Activated naive CD4-positive, alpha-beta T cell treated with anti-CD3 and anti-CD28 coated beads for 36 hours (primary cell): Measurements from ENCODE around the gene PCSK5. TPM values are rescaled to one million over a fixed set of nuclear protein-coding genes. Genes with fewer than 3 reads are reported as not detected.
"Not testable (repeated sequence)": the region's sequence is repeated elsewhere in the genome, so short reads cannot be mapped to it uniquely, and the experiment has no call there.

Source experiments
- CTCF ChIA-PET: fragments of 350-600 bp; sonication (Branson Sonifier 250); formaldehyde crosslinking; loops from one replicate; lab custom pipeline; 2021; ENCODE audit warnings: antibody characterized with exemption; lab: Charles Lee
- DNase-seq: peaks from one replicate; pipeline ENCODE4 v3.0.0-alpha.2; 2020
- H3K27ac Mint-ChIP-seq: one replicate; pipeline ENCODE4 v1.8.0; 2021; ENCODE audit warnings: mild to moderate bottlenecking, mixed read lengths
- H3K27me3 Mint-ChIP-seq: one replicate; pipeline ENCODE4 v1.8.0; 2021; ENCODE audit warnings: low read depth, mixed read lengths
- H3K36me3 Mint-ChIP-seq: one replicate; pipeline ENCODE4 v1.8.0; 2021; ENCODE audit warnings: low read depth, mixed read lengths
- H3K4me1 Mint-ChIP-seq: one replicate; pipeline ENCODE4 v1.8.0; 2021; ENCODE audit warnings: low read depth, mixed read lengths
- H3K4me3 Mint-ChIP-seq: one replicate; pipeline ENCODE4 v1.8.0; 2021; ENCODE audit warnings: mild to moderate bottlenecking, moderate library complexity, mixed read lengths
- H3K9me3 Mint-ChIP-seq: one replicate; pipeline ENCODE4 v1.8.0; 2021; ENCODE audit warnings: mixed read lengths
- intact Hi-C: fragments of 100-400 bp; cut with micrococcal nuclease; formaldehyde crosslinking; loops from one replicate; pipeline ENCODE4 v1.15.1; 2023
- total RNA-seq, 2 experiments: library from RNA; stranded (reverse); gene quantifications; one replicate each; pipeline ENCODE4 v1.2.3, GENCODE V29; 2021

Gene PCSK5
- total RNA-seq, 2 experiments from 2014 or later, result 5.7 to 6.0 TPM

GRCh38 chr9:75950998-75951397, 60.5 kb downstream of the PCSK5 start:
- no peak for DNase-seq
- Mint-ChIP-seq H3K27ac (no peak overlapping the region), H3K27me3 (no peaks in the 10 kb centered on the region), H3K4me3 (no peak overlapping the region), H3K36me3 (peaks cover 29% of the 10 kb centered on the region), H3K9me3 (peaks cover 3% of the 10 kb centered on the region), H3K4me1 (peaks cover 13% of the 10 kb centered on the region)
- CTCF ChIA-PET, result no interaction called here
- intact Hi-C loops, result no loop called here

DNA sequence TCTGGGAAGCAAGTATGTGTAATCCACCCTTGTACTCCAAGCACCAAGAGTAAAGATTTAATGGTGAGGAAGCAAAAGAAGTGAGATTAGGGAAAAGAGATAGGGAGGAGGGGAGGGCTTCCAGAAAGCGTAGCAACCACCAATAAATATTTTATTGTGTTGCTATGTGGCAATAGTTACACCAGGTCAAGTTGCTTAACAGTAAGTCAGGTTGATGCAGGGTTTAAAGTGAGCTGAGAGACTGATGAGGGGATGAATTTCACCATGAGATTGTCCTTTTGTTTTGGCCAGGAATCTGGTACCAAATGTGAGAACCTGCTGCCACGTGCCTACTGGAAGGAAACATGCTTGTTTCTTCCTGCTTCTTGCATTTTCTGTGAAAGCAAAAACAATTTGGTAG, 62.7 kb downstream of the PCSK5 start:
- Mint-ChIP-seq H3K27ac (no peak overlapping the region), H3K9me3 (peaks cover 3% of the 10 kb centered on the region), H3K36me3 (peaks cover 21% of the 10 kb centered on the region), H3K27me3 (no peaks in the 10 kb centered on the region), H3K4me1 (peaks cover 17% of the 10 kb centered on the region), H3K4me3 (no peak overlapping the region)
- no peak for DNase-seq
- CTCF ChIA-PET, result no interaction called here
- intact Hi-C loops, result no loop called here

- Mint-ChIP-seq H3K4me3 (no peak overlapping the region), H3K4me1 (peaks cover 30% of the 10 kb centered on the region), H3K27me3 (no peaks in the 10 kb centered on the region), H3K27ac (no peak overlapping the region), H3K9me3 (no peaks in the 10 kb centered on the region), H3K36me3 (peaks cover 5% of the 10 kb centered on the region)
- intact Hi-C loops, result no loop called here
- CTCF ChIA-PET, result no interaction called here
- no peak for DNase-seq
These were observed 65.7 kb downstream of the PCSK5 start for GRCh38 chr9:75956161-75956560.

DNA sequence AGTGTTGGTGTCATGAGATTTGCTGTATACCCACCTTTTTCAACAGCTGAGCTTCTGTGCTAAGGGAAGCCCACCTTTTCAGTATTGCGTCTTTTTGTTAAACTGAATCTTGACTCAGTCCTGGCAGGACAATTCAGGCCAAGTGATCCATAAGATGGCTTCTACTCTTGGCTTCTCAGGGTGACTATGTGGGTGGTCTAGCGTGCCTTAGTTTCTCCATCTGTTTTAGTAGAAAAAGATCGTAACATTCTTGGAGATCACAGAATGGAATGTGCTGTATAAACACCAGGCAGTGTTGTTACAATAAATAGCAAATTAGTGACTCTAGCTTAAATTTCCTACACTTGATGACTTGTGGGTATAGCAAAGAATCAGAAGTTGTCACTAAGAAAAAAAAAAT, 66.6 kb downstream of the PCSK5 start:
- Mint-ChIP-seq H3K27ac (no peak overlapping the region), H3K27me3 (no peaks in the 10 kb centered on the region), H3K9me3 (no peaks in the 10 kb centered on the region), H3K4me3 (no peak overlapping the region), H3K36me3 (peaks cover 2% of the 10 kb centered on the region), H3K4me1 (peaks cover 36% of the 10 kb centered on the region)
- CTCF ChIA-PET, result no interaction called here
- intact Hi-C loops, result no loop called here
- no peak for DNase-seq

GRCh38 chr9:75958226-75958625, 67.8 kb downstream of the PCSK5 start:
- H3K27me3 Mint-ChIP-seq, result no peaks in the 10 kb centered on the region
- peaks cover 4% of the 10 kb centered on the region for H3K36me3 Mint-ChIP-seq
- H3K9me3 Mint-ChIP-seq, result no peaks in the 10 kb centered on the region
- CTCF ChIA-PET, result interaction anchor here (0.6 kb wide), 1 partner anchor 100 kb away, joined by 3 read pairs; no protein-coding TSS in a partner anchor
- no peak overlapping the region for H3K27ac Mint-ChIP-seq
- DNase-seq, result no peak
- intact Hi-C loops, result no loop called here
- H3K4me1 Mint-ChIP-seq, result peaks cover 40% of the 10 kb centered on the region
- no peak overlapping the region for H3K4me3 Mint-ChIP-seq

DNA sequence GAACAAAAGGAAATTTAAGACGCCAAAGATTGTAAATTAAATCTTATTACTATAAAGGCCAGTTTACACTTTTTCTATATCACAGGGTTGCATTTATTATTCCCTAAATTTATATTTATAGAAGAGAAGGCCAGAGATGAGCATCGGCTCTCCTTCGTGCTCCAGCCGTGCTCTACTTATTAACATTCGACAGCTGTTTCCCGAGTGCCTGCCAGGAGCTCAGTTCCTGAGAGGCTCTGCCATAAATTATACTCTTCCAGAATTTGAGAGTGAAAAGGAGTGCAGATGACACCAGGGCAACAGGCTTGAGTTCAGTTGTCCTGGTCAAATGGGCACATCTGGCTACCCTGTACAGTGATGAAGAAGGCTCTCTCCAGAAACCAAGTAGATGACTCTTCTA, 70.1 kb downstream of the PCSK5 start:
- Mint-ChIP-seq H3K4me3 (no peak overlapping the region), H3K9me3 (no peaks in the 10 kb centered on the region), H3K36me3 (peaks cover 8% of the 10 kb centered on the region), H3K27ac (no peak overlapping the region), H3K27me3 (no peaks in the 10 kb centered on the region), H3K4me1 (peaks cover 36% of the 10 kb centered on the region)
- no peak for DNase-seq
- CTCF ChIA-PET, result interaction anchor here (0.8 to 1.5 kb wide), 3 partner anchors 21 to 694 kb away, joined by 3 to 4 read pairs (median 4); no protein-coding TSS in a partner anchor
- intact Hi-C loops, result no loop called here

DNA sequence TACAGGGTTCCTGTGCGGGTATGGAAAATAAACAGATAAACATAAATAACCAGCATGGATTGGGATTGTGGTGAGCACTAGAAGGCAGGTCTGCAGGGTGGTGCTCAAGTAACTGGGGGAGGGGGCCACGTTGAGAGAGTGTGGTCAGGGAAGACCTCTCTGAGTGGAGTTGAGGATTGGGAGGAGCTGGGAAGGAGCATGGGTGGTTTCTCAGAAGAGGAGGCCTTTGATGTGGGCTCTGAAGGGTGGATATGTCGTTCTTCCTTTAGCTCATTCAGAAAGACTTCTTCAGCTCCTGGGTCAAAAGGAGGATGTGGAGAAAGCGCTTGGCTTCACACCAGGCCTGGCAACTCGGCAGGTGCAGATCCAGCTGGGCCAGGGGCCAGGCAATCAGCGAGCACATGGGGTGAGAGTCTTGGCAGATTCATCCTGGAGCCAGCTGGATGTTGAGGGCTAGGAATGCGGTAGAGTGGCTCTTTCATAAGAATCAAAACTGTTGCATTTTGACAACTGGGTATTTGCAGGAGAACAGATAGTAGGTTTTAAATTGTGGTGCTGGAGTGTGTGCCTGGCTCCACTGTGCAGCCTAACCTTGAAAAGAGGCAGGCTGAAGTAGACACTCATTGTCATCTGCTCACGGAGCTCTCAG, 71.7 kb downstream of the PCSK5 start:
- no peak overlapping the region for H3K4me3 Mint-ChIP-seq

DNA sequence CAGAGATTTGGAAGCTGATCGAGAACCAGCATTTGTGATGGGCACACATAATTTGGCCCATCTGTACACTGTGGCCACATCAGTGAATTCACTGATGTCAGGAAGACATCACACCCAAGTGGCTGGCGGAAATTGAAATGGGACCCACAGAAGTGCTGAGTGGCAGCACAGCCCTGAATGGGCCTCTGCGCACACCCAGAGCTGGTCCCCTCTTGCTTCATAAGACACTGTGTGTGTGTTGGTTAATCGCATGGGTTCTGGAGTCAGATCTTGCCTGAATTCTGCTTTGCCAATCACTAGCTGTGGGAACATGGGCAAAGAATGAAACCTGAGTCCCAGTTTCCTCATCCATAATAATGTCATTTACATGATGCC, 72.2 kb downstream of the PCSK5 start:
- Mint-ChIP-seq H3K36me3 (peaks cover 8% of the 10 kb centered on the region), H3K4me3 (no peak overlapping the region), H3K27ac (no peak overlapping the region), H3K27me3 (no peaks in the 10 kb centered on the region), H3K9me3 (no peaks in the 10 kb centered on the region), H3K4me1 (peaks cover 35% of the 10 kb centered on the region)
- no peak for DNase-seq
- intact Hi-C loops, result no loop called here
- CTCF ChIA-PET, result interaction anchor here (0.5 to 1.7 kb wide), 3 partner anchors 72 to 432 kb away, joined by 3 to 4 read pairs (median 4); partner anchors contain the start of genes PCSK5 and RFK

More for the DNA sequence above, 71.7 kb downstream of the PCSK5 start:
- peak overlapping the region; percentile 48 for H3K27ac Mint-ChIP-seq
- peaks cover 36% of the 10 kb centered on the region for H3K4me1 Mint-ChIP-seq
- peaks cover 8% of the 10 kb centered on the region for H3K36me3 Mint-ChIP-seq
- H3K9me3 Mint-ChIP-seq, result no peaks in the 10 kb centered on the region
- H3K27me3 Mint-ChIP-seq, result no peaks in the 10 kb centered on the region
- CTCF ChIA-PET, result interaction anchor here (0.5 to 1.7 kb wide), 4 partner anchors 18 to 432 kb away, joined by 3 to 4 read pairs (median 4); partner anchors contain the start of genes PCSK5 and RFK
- DNase-seq, result peak; percentile 17
- intact Hi-C loops, result no loop called here

DNA sequence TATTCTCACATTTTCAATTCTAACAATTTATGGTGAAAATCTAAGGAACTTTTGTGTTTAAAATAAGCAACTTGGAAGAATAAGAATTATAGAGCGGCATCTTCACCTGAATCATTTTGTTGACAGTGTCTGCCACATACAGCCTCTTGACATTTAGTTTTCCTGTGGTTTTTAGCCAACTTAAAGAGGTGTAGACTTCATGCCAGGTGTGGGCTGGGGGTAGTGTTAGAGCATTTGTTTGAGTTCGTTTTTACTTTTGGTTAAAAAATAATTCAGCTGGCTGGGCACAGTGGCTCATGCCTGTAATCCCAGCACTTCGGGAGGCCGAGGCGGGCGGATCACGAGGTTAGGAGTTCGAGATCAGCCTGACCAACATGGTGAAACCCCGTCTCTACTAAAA, 72.8 kb downstream of the PCSK5 start:
- H3K4me1 Mint-ChIP-seq, result peaks cover 34% of the 10 kb centered on the region
- CTCF ChIA-PET, result interaction anchor here (1.4 kb wide), 1 partner anchor 9 kb away, joined by 3 read pairs; no protein-coding TSS in a partner anchor
- H3K27ac Mint-ChIP-seq, H3K27me3 Mint-ChIP-seq, H3K9me3 Mint-ChIP-seq, intact Hi-C loops, H3K36me3 Mint-ChIP-seq, DNase-seq, H3K4me3 Mint-ChIP-seq: not testable (repeated sequence)

GRCh38 chr9:75964427-75964826, 74.0 kb downstream of the PCSK5 start:
- Mint-ChIP-seq H3K9me3 (no peaks in the 10 kb centered on the region), H3K36me3 (peaks cover 10% of the 10 kb centered on the region), H3K4me1 (peaks cover 29% of the 10 kb centered on the region), H3K27me3 (no peaks in the 10 kb centered on the region), H3K4me3 (no peak overlapping the region), H3K27ac (no peak overlapping the region)
- DNase-seq, result no peak
- CTCF ChIA-PET, result interaction anchor here (1.4 kb wide), 1 partner anchor 8 kb away, joined by 3 read pairs; no protein-coding TSS in a partner anchor
- intact Hi-C loops, result no loop called here

DNA sequence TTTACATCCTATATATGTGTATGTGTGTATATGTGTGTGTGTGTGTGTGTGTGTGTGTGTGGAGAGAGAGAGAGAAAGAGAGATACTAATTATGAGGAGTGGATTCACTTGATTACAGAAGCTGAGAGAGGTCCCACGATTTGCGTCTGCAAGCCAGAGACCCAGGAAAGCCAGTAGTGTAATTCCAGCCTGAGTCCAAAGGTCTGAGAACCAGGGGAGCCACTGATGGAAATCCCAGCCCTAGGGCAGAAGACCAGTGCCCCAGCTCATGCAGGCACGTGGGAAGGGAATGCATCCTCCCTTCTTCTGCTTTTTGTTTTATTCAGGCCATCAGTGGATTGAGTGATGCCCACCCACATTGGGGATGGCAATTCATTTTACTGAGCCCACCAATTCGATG, 74.8 kb downstream of the PCSK5 start:
- CTCF ChIA-PET, result no interaction called here

DNA sequence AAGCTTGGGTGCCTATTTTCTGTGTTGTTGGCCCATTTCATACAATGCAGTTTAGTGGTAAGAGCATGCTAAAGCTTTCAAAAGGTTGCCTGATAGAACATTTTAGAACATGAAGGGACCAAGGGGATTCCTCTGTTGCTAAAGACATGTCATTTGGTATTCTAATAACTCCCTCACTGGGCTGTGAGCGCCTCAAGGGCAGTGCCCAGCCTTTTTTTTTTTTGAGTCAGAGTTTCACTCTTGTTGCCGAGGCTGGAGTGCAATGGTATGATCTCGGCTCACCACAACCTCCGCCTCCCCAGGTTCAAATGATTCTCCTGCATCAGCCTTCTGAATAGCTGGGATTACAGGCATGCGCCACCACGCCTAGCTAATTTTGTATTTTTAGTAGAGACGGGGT, 77.1 kb downstream of the PCSK5 start:
- peaks cover 10% of the 10 kb centered on the region for H3K9me3 Mint-ChIP-seq
- H3K27me3 Mint-ChIP-seq, result no peaks in the 10 kb centered on the region
- H3K36me3 Mint-ChIP-seq, result peaks cover 11% of the 10 kb centered on the region
- H3K4me3 Mint-ChIP-seq, result no peak overlapping the region
- no peak for DNase-seq
- no peak overlapping the region for H3K27ac Mint-ChIP-seq
- CTCF ChIA-PET, result no interaction called here
- H3K4me1 Mint-ChIP-seq, result peaks cover 11% of the 10 kb centered on the region
- intact Hi-C loops, result no loop called here

More for the DNA sequence above, 74.8 kb downstream of the PCSK5 start:
- H3K9me3 Mint-ChIP-seq, result no peaks in the 10 kb centered on the region
- peaks cover 10% of the 10 kb centered on the region for H3K36me3 Mint-ChIP-seq
- H3K4me3 Mint-ChIP-seq, result no peak overlapping the region
- no peak overlapping the region for H3K27ac Mint-ChIP-seq
- H3K27me3 Mint-ChIP-seq, result no peaks in the 10 kb centered on the region
- no peak for DNase-seq
- intact Hi-C loops, result no loop called here
- H3K4me1 Mint-ChIP-seq, result peaks cover 25% of the 10 kb centered on the region
